GM13976 (cell line): ENCODE measurements around the gene HOXD9.

ENCODE experiments used
- DNase-seq: peaks from one replicate; pipeline ENCODE4 v3.0.0; 2012; ENCODE audit warnings: low spot score
- CTCF ChIP-seq: IDR thresholded peaks from 2 replicates; pipeline ENCODE4 v1.5.1; 2012; ENCODE audit warnings: borderline replicate concordance, mild to moderate bottlenecking; ENCODE audit not compliant: insufficient read depth; ENCODE audit errors: extremely low read depth, missing control alignments, control extremely low read depth
- in situ Hi-C: fragments of 300-500 bp; cut with MboI; formaldehyde crosslinking; loops from one replicate; pipeline ENCODE4 v1.12.0; 2022; ENCODE audit warnings: low sequenced_read_pairs, mixed read lengths, inconsistent platforms; ENCODE audit not compliant: unreplicated experiment

Gene HOXD9

GRCh38 chr2:176112375-176113302 is 9.9 kb upstream of the HOXD9 start:
- DNase-seq = no peak
- TF ChIP-seq CTCF = no peak
- in situ Hi-C loops = no loop called here

GRCh38 chr2:176114120-176114929 is 8.2 kb upstream of the HOXD9 start:
- in situ Hi-C loops = no loop called here
- TF ChIP-seq CTCF = no peak
- no peak for DNase-seq

- TF ChIP-seq CTCF = no peak
- no peak for DNase-seq
- in situ Hi-C loops = no loop called here
Observed at GRCh38 chr2:176114930-176115625, 7.4 kb upstream of the HOXD9 start.

GRCh38 chr2:176115883-176116813 is 6.4 kb upstream of the HOXD9 start, which contains the start of gene HOXD10:
Gene HOXD10 (plus strand): TSS chr2:176116778. CDS start chr2:176116834, 56 bp downstream.
- TF ChIP-seq CTCF = no peak
- no peak for DNase-seq
- in situ Hi-C loops = no loop called here

- no peak for DNase-seq
- in situ Hi-C loops = no loop called here
- TF ChIP-seq CTCF = no peak
Observed at GRCh38 chr2:176117162-176117822, 5.2 kb upstream of the HOXD9 start.
